DND-41 (cell line): ENCODE data around the gene BCAS3.
"Not testable (repeated sequence)": the region's sequence is repeated elsewhere in the genome, so short reads cannot be mapped to it uniquely, and the experiment has no call there.

ENCODE experiments used
- ATAC-seq: fragments of 200-7000 bp; cut with Tn5 transposase; 3 replicates; pipeline ENCODE4 v1.9.1; 2021; ENCODE audit warnings: low read depth; ENCODE audit not compliant: insufficient read depth
- DNase-seq: peaks from one replicate; pipeline ENCODE4 v3.0.0-alpha.2; 2020
- H2AFZ ChIP-seq: 2 replicates; pipeline ENCODE4 v1.6.0; 2012; ENCODE audit warnings: low read depth, low read length
- H3K27ac ChIP-seq: 2 replicates; pipeline ENCODE4 v1.5.1; 2012; ENCODE audit warnings: low read length, inconsistent platforms
- H3K27me3 ChIP-seq: fragments of 200-600 bp; sonication (generic); 2 replicates; pipeline ENCODE4 v1.6.0; 2012; ENCODE audit warnings: low read length, mild to moderate bottlenecking, inconsistent platforms; ENCODE audit not compliant: insufficient read depth, poor library complexity
- H3K36me3 ChIP-seq: 2 replicates; pipeline ENCODE4 v1.5.1; 2012; ENCODE audit warnings: low read length, inconsistent platforms; ENCODE audit not compliant: insufficient read depth
- H3K4me1 ChIP-seq: 2 replicates; pipeline ENCODE4 v1.5.1; 2012; ENCODE audit warnings: mild to moderate bottlenecking, low read length; ENCODE audit not compliant: insufficient read depth
- H3K4me2 ChIP-seq: 2 replicates; pipeline ENCODE4 v1.6.0; 2012; ENCODE audit warnings: mild to moderate bottlenecking, moderate library complexity, low read length, inconsistent platforms; ENCODE audit not compliant: insufficient read depth
- H3K4me3 ChIP-seq, 2 experiments: fragments of 200-600 bp in 1 of 2; shearing (Covaris generic) in 1 of 2; 2 replicates each; pipeline ENCODE4 v1.5.1; 2012 to 2016; ENCODE audit warnings: inconsistent platforms in 2 of 2, low read length in 2 of 2, mild to moderate bottlenecking in 2 of 2, low read depth in 1 of 2, moderate library complexity in 1 of 2
- H3K79me2 ChIP-seq: 2 replicates; pipeline ENCODE4 v1.6.0; 2012; ENCODE audit warnings: low read length, inconsistent platforms; ENCODE audit not compliant: insufficient read depth
- H3K9ac ChIP-seq: 2 replicates; pipeline ENCODE4 v1.6.0; 2012; ENCODE audit warnings: low read depth, mild to moderate bottlenecking, inconsistent platforms, low read length, moderate library complexity
- H3K9me3 ChIP-seq: 2 replicates; pipeline ENCODE4 v1.5.1; 2012; ENCODE audit warnings: low read length, moderate library complexity, mild to moderate bottlenecking, inconsistent platforms; ENCODE audit not compliant: insufficient read depth, severe bottlenecking
- H4K20me1 ChIP-seq: 2 replicates; pipeline ENCODE4 v1.6.0; 2012; ENCODE audit warnings: low read length; ENCODE audit not compliant: insufficient read depth
- EZH2 ChIP-seq: IDR thresholded peaks from 3 replicates; pipeline ENCODE4 v1.6.1; 2012; ENCODE audit warnings: borderline replicate concordance, low read depth, mild to moderate bottlenecking, moderate library complexity, low read length, inconsistent platforms; ENCODE audit not compliant: severe bottlenecking
- TF ChIP-seq, protein P1 (sequence below): IDR thresholded peaks from 2 replicates; pipeline ENCODE4 v1.5.1; 2012; ENCODE audit warnings: borderline replicate concordance, low read length, moderate library complexity, mild to moderate bottlenecking; ENCODE audit not compliant: poor library complexity, severe bottlenecking; ENCODE audit errors: extremely low read depth

Gene BCAS3

GRCh38 chr17:60971515-60972369, 294.1 kb downstream of the BCAS3 start:
- no peak overlapping the region for H3K4me3 ChIP-seq
- H3K27ac ChIP-seq, result no peak overlapping the region
- ATAC-seq (peak; percentile 74), DNase-seq (peak; percentile 53)
- H3K4me1 ChIP-seq, result peaks cover 4% of the 10 kb centered on the region; the same call in 1 of the 2 replicates
- H3K79me2 ChIP-seq, result no peaks in the 10 kb centered on the region
- no peaks in the 10 kb centered on the region for H3K27me3 ChIP-seq
- no peaks in the 10 kb centered on the region for H4K20me1 ChIP-seq
- H3K9ac ChIP-seq, result no peak overlapping the region
- TF ChIP-seq EZH2, result no peak
- TF ChIP-seq, protein P1, sequence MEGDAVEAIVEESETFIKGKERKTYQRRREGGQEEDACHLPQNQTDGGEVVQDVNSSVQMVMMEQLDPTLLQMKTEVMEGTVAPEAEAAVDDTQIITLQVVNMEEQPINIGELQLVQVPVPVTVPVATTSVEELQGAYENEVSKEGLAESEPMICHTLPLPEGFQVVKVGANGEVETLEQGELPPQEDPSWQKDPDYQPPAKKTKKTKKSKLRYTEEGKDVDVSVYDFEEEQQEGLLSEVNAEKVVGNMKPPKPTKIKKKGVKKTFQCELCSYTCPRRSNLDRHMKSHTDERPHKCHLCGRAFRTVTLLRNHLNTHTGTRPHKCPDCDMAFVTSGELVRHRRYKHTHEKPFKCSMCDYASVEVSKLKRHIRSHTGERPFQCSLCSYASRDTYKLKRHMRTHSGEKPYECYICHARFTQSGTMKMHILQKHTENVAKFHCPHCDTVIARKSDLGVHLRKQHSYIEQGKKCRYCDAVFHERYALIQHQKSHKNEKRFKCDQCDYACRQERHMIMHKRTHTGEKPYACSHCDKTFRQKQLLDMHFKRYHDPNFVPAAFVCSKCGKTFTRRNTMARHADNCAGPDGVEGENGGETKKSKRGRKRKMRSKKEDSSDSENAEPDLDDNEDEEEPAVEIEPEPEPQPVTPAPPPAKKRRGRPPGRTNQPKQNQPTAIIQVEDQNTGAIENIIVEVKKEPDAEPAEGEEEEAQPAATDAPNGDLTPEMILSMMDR, result peak; percentile 87
- H3K9me3 ChIP-seq, result no peaks in the 10 kb centered on the region
- peak overlapping the region; percentile 51; the same call in 1 of the 2 replicates for H2AFZ ChIP-seq
- H3K36me3 ChIP-seq, result no peaks in the 10 kb centered on the region
- H3K4me2 ChIP-seq, result no peak overlapping the region

DNA sequence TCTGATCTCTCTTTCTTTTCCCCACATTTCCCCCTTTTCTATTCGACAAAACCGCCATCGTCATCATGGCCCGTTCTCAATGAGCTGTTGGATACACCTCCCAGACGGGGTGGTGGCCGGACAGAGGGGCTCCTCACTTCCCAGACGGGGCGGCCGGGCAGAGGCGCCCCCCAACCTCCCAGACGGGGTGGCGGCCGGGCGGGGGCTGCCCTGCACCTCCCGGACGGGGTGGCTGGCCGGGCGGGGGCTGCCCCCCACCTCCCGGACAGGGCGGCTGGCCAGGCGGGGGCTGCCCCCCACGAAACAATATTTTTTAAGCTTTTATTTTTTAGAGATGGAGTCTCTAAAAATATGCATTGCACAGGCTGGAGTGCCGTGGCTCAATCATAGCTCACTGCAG, 299.2 kb downstream of the BCAS3 start:
- H2AFZ ChIP-seq, H3K4me3 ChIP-seq, H3K4me2 ChIP-seq, H3K9ac ChIP-seq, ATAC-seq, H3K27me3 ChIP-seq, H3K36me3 ChIP-seq, H4K20me1 ChIP-seq, H3K4me1 ChIP-seq, H3K79me2 ChIP-seq, H3K27ac ChIP-seq, DNase-seq, H3K9me3 ChIP-seq: not testable (repeated sequence)

DNA sequence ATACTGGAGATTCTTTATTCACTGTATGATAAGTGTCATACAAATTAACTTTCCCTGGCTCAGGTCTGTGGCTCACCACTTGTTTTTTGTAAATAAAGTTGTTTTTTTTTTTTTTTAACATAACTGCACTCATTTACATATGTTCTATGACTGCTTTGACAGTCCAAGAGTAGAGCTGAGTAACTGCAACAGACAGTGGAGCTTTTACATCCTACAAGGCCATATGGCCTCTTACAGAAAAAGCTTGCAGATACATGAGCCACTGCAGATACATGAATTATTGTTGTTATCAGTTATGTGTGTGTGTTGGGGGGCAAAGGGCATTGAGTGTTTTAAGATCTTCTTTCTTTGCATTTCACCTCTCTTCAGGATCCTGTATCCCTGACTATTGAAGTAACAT, 311.7 kb downstream of the BCAS3 start:
- H3K9ac ChIP-seq, result no peak overlapping the region
- H4K20me1 ChIP-seq, result no peaks in the 10 kb centered on the region
- no peaks in the 10 kb centered on the region for H3K79me2 ChIP-seq
- no peaks in the 10 kb centered on the region for H3K36me3 ChIP-seq
- no peak overlapping the region for H3K4me3 ChIP-seq
- DNase-seq (no peak), ATAC-seq (no peak)
- H3K4me1 ChIP-seq, result no peaks in the 10 kb centered on the region
- no peaks in the 10 kb centered on the region for H3K27me3 ChIP-seq
- no peak overlapping the region for H2AFZ ChIP-seq
- H3K27ac ChIP-seq, result no peak overlapping the region
- no peaks in the 10 kb centered on the region for H3K9me3 ChIP-seq
- H3K4me2 ChIP-seq, result no peak overlapping the region
- TF ChIP-seq, protein P1, result no peak
- TF ChIP-seq EZH2, result no peak

DNA sequence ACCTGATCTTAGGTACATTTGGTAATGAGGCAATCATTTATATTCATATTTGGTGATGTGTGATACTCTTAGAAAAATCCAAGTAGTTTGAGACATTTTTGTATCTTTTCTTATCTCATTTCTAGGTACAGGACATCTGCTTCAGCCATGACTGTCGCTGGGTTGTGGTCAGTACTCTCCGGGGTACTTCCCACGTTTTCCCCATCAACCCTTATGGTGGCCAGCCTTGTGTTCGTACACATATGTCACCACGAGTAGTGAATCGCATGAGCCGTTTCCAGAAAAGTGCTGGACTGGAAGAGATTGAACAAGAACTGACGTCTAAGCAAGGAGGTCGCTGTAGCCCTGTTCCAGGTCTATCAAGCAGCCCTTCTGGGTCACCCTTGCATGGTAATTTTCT, 312.2 kb downstream of the BCAS3 start:
- Histone ChIP-seq H3K27me3 (no peaks in the 10 kb centered on the region), H3K4me2 (no peak overlapping the region), H3K4me3 (no peak overlapping the region), H2AFZ (no peak overlapping the region), H3K9me3 (no peaks in the 10 kb centered on the region), H3K27ac (no peak overlapping the region), H3K4me1 (no peaks in the 10 kb centered on the region), H3K9ac (no peak overlapping the region), H3K36me3 (no peaks in the 10 kb centered on the region), H3K79me2 (no peaks in the 10 kb centered on the region), H4K20me1 (no peaks in the 10 kb centered on the region)
- TF ChIP-seq, protein P1, result no peak
- TF ChIP-seq EZH2, result no peak
- ATAC-seq, result no peak
- no peak for DNase-seq
